ENCODE data around the gene CCZ1B. TPM values are rescaled to one million over a fixed set of nuclear protein-coding genes. Genes with fewer than 3 reads are reported as not detected.
A peak's percentile ranks its signal among the peaks of the same experiment; 100 is the strongest.
"Not testable (repeated sequence)": the region's sequence is repeated elsewhere in the genome, so short reads cannot be mapped to it uniquely, and the experiment has no call there.

CCZ1B gene
- total and polyA plus RNA-seq, 2 donors (not counting 3 experiments of a cell fraction or from before 2014, with no cell fraction given) = 16.3 to 77.1 TPM

DNA sequence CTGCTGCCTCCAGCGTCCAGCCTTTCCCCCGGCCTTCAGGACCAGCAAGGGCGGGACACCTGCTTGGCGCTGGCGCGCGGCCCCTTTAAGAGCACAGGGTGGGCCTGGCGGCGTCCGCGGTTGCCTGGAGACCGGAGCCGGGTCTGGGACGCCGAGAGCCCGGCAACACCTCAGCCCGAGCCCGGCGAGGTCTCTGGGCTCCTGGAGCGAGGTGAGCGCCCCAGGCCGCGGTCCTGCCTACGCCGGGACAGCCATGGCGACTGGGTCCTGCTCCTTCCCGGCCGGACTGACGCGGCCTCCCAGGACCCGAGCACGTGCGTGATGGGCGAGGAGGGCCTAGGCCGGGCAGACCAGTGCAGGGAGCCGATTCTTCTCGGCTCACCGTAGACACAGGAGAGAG, 72.1 kb downstream of the CCZ1B start, which contains the start of gene RSPH10B2:
RSPH10B2 (plus strand) TSS at position 140 of the 400 bp plus-strand sequence. CDS start 3,575 bp downstream, outside the sequence.
- H3K4me1 ChIP-seq (ENCODE audit: control insufficient read depth, extremely low read depth, insufficient read depth, low read length); H3K27me3 ChIP-seq (ENCODE audit: control insufficient read depth in 2 of 2, insufficient read depth in 2 of 2, low read length in 2 of 2); CTCF ChIA-PET; H4K20me1 ChIP-seq (replicated peaks; ENCODE audit: control insufficient read depth, extremely low read depth, insufficient read depth, low read length); H3K9me1 ChIP-seq (replicated peaks; ENCODE audit: control insufficient read depth, extremely low read depth, insufficient read depth, low read length); intact Hi-C loops (cut with micrococcal nuclease); H3K9me3 ChIP-seq (replicated peaks; ENCODE audit: control insufficient read depth, insufficient read depth, low read length); dilution Hi-C loops (cut with MboI; ENCODE audit: extremely low pct_ligation_motif_present, low sequenced_read_pairs); DNase-seq (ENCODE audit: low read depth, low spot score); POLR2A ChIA-PET; H3K79me2 ChIP-seq (ENCODE audit: control insufficient read depth, insufficient read depth, low read length); H3K9ac ChIP-seq (replicated peaks; ENCODE audit: extremely low read depth, insufficient read depth, low read length); BruUV-seq (replicated peaks); H3K4me3 ChIP-seq (replicated peaks in 1 of 3; ENCODE audit: insufficient read depth in 1 of 3, low read depth in 1 of 3, low read length in 3 of 3); H3K4me2 ChIP-seq (ENCODE audit: insufficient read depth, low read length); H3K36me3 ChIP-seq (ENCODE audit: control insufficient read depth in 2 of 2, extremely low read depth in 1 of 2, insufficient read depth in 2 of 2, low read length in 2 of 2); H3K27ac ChIP-seq (ENCODE audit: insufficient read depth, low read depth, low read length): not testable (repeated sequence)
- H2AFZ ChIP-seq (ENCODE audit: low read depth, low read length) = peak within 1 kb of the TSS; percentile 70
- peak; percentile 69 for FAIRE-seq

DNA sequence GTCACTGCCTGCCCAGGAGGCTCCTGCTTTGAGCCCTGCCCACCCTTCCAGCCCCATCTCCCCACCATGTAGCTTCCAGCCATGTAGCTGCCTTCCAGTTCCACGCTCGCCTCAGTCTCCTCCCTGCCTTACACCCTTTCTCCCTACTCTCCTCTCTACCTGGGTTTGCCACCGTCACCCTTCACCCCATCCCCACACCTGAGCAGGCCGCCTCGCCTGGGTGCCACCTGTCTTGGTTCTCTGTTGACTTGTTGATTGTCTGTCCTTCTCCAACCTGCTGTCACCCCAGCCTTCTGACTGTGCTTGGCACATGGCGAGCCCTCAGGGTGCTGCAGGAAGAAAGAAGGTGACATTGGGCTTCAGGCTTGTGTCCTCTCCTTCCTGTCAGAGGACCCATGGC, 75.9 kb downstream of the CCZ1B start:
- H4K20me1 ChIP-seq (replicated peaks; ENCODE audit: control insufficient read depth, extremely low read depth, insufficient read depth, low read length); H2AFZ ChIP-seq (ENCODE audit: low read depth, low read length); H3K4me1 ChIP-seq (ENCODE audit: control insufficient read depth, extremely low read depth, insufficient read depth, low read length); H3K4me3 ChIP-seq (replicated peaks in 1 of 3; ENCODE audit: insufficient read depth in 1 of 3, low read depth in 1 of 3, low read length in 3 of 3); dilution Hi-C loops (cut with MboI; ENCODE audit: extremely low pct_ligation_motif_present, low sequenced_read_pairs); FAIRE-seq; H3K9ac ChIP-seq (replicated peaks; ENCODE audit: extremely low read depth, insufficient read depth, low read length); H3K27me3 ChIP-seq (ENCODE audit: control insufficient read depth in 2 of 2, insufficient read depth in 2 of 2, low read length in 2 of 2); H3K36me3 ChIP-seq (ENCODE audit: control insufficient read depth in 2 of 2, extremely low read depth in 1 of 2, insufficient read depth in 2 of 2, low read length in 2 of 2); DNase-seq (ENCODE audit: low read depth, low spot score); CTCF ChIA-PET; intact Hi-C loops (cut with micrococcal nuclease); H3K9me1 ChIP-seq (replicated peaks; ENCODE audit: control insufficient read depth, extremely low read depth, insufficient read depth, low read length); H3K4me2 ChIP-seq (ENCODE audit: insufficient read depth, low read length); H3K9me3 ChIP-seq (replicated peaks; ENCODE audit: control insufficient read depth, insufficient read depth, low read length); H3K79me2 ChIP-seq (ENCODE audit: control insufficient read depth, insufficient read depth, low read length); POLR2A ChIA-PET; H3K27ac ChIP-seq (ENCODE audit: insufficient read depth, low read depth, low read length); BruUV-seq (replicated peaks): not testable (repeated sequence)

DNA sequence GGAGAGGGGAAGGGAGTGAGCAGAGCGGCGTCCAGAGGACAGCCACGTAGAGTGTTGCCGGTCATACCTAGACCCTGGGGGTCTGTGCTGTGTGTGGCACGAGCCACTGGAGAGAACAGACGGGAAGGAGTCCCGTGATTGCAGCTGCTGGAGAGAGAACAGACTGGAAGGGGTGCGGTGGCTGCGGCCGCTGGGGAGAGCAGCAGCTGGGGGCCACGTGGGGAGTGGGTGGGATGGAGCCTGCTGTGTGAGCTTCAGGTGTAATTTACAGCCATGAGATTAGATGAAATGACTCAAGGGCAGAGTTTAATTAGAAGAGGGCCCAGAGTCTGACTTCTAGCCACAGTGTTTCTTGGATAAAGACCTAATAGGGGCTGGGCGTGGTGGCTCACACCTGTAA, 76.7 kb downstream of the CCZ1B start:
- H2AFZ ChIP-seq (ENCODE audit: low read depth, low read length); H3K79me2 ChIP-seq (ENCODE audit: control insufficient read depth, insufficient read depth, low read length); H4K20me1 ChIP-seq (replicated peaks; ENCODE audit: control insufficient read depth, extremely low read depth, insufficient read depth, low read length); dilution Hi-C loops (cut with MboI; ENCODE audit: extremely low pct_ligation_motif_present, low sequenced_read_pairs); POLR2A ChIA-PET; CTCF ChIA-PET; H3K9me1 ChIP-seq (replicated peaks; ENCODE audit: control insufficient read depth, extremely low read depth, insufficient read depth, low read length); H3K9me3 ChIP-seq (replicated peaks; ENCODE audit: control insufficient read depth, insufficient read depth, low read length); H3K4me2 ChIP-seq (ENCODE audit: insufficient read depth, low read length); H3K36me3 ChIP-seq (ENCODE audit: control insufficient read depth in 2 of 2, extremely low read depth in 1 of 2, insufficient read depth in 2 of 2, low read length in 2 of 2); H3K9ac ChIP-seq (replicated peaks; ENCODE audit: extremely low read depth, insufficient read depth, low read length); DNase-seq (ENCODE audit: low read depth, low spot score); H3K27me3 ChIP-seq (ENCODE audit: control insufficient read depth in 2 of 2, insufficient read depth in 2 of 2, low read length in 2 of 2); H3K4me3 ChIP-seq (replicated peaks in 1 of 3; ENCODE audit: insufficient read depth in 1 of 3, low read depth in 1 of 3, low read length in 3 of 3); H3K27ac ChIP-seq (ENCODE audit: insufficient read depth, low read depth, low read length); BruUV-seq (replicated peaks); intact Hi-C loops (cut with micrococcal nuclease); H3K4me1 ChIP-seq (ENCODE audit: control insufficient read depth, extremely low read depth, insufficient read depth, low read length): not testable (repeated sequence)
- FAIRE-seq = peak; percentile 8

Other genes with a start within 250 kb of the CCZ1B start
- gene ZDHHC4, start 248.8 kb downstream of the CCZ1B start, total RNA-seq = 29.9 and 31.3 TPM in 2 replicates
- 122 and 137 TPM in 2 replicates for gene ZDHHC4, start 248.8 kb downstream of the CCZ1B start, polyA plus RNA-seq
- 31.5 and 35.7 TPM in 2 replicates for gene INTS15, start 236.3 kb downstream of the CCZ1B start, total RNA-seq
- gene INTS15, start 236.3 kb downstream of the CCZ1B start, polyA plus RNA-seq = 51.3 and 51.6 TPM in 2 replicates
- 0.21 and 0.58 TPM in 2 replicates for gene ZNF853, start 210.7 kb downstream of the CCZ1B start, total RNA-seq
- 0.47 and 0.49 TPM in 2 replicates for gene ZNF853, start 210.7 kb downstream of the CCZ1B start, polyA plus RNA-seq
- 21.2 and 23.8 TPM in 2 replicates for gene ZNF316, start 189.0 kb downstream of the CCZ1B start, total RNA-seq
- 7.7 and 9.5 TPM in 2 replicates for gene ZNF316, start 189.0 kb downstream of the CCZ1B start, polyA plus RNA-seq
- gene ZNF12, start 119.3 kb downstream of the CCZ1B start, total RNA-seq = 13.4 TPM in 2 replicates
- 5.0 and 5.3 TPM in 2 replicates for gene ZNF12, start 119.3 kb downstream of the CCZ1B start, polyA plus RNA-seq
- not detected in 2 replicates for gene RSPH10B2, start 72.2 kb downstream of the CCZ1B start, total RNA-seq
- not detected in 2 replicates for gene RSPH10B2, start 72.2 kb downstream of the CCZ1B start, polyA plus RNA-seq